ENCODE data around the gene OSR1. TPM values are rescaled to one million over a fixed set of nuclear protein-coding genes. Genes with fewer than 3 reads are reported as not detected.

The OSR1 gene
- total and polyA plus RNA-seq, 2 experiments from 2014 or later: 0.24 TPM; not detected in 1

- no peak overlapping the region for H2AFZ ChIP-seq
- H3K79me2 ChIP-seq (replicated peaks; ENCODE audit: insufficient read depth): no peaks in the 10 kb centered on the region
- H3K9me2 ChIP-seq (ENCODE audit: insufficient read depth): no peaks in the 10 kb centered on the region
- Mint-ChIP-seq H3K9me3 (peaks cover 3% of the 10 kb centered on the region; the same call in 2 of the 3 replicates), H3K36me3 (ENCODE audit: low read depth) (0 out of 3 replicates have a peak, but pooled peaks cover 3% of the 10 kb centered on the region), H3K4me1 (no peaks in the 10 kb centered on the region), H3K27me3 (ENCODE audit: insufficient read depth, low read depth, poor library complexity) (no peaks in the 10 kb centered on the region), H3K27ac (no peak overlapping the region), H3K4me3 (no peak overlapping the region)
- no peaks in the 10 kb centered on the region for H3F3A ChIP-seq (replicated peaks; ENCODE audit: low read depth)
- H3K27me3 ChIP-seq (ENCODE audit: insufficient read depth): no peaks in the 10 kb centered on the region
- H3K27ac ChIP-seq (ENCODE audit: low read depth): no peak overlapping the region
- no peak overlapping the region for H3K4me3 ChIP-seq
- no peaks in the 10 kb centered on the region for H3K4me1 ChIP-seq (ENCODE audit: insufficient read depth)
- H4K20me1 ChIP-seq (replicated peaks; ENCODE audit: insufficient read depth): 0 out of 2 replicates have a peak, but pooled peaks cover 2% of the 10 kb centered on the region
- no peak for DNase-seq (ENCODE audit: low spot score)
- TF ChIP-seq ZNF462 (CRISPR knock-in tag; IDR thresholded peaks at IDR 0.05): no peak
- TF ChIP-seq EZH2 (IDR thresholded peaks at IDR 0.05; ENCODE audit: low read depth, unreplicated experiment): no peak
- TF ChIP-seq JUNB (IDR thresholded peaks at IDR 0.05; ENCODE audit: unreplicated experiment): no peak
- TF ChIP-seq REST (IDR thresholded peaks at IDR 0.05; ENCODE audit: unreplicated experiment): no peak
- TF ChIP-seq CREB1 (CRISPR knock-in tag; IDR thresholded peaks at IDR 0.05; ENCODE audit: low read depth): no peak
- no peak for TF ChIP-seq POLR2AphosphoS5 (IDR thresholded peaks at IDR 0.05; ENCODE audit: low read depth)
- no peak for TF ChIP-seq STAT1 (IDR thresholded peaks at IDR 0.05; ENCODE audit: unreplicated experiment)
- TF ChIP-seq NANOG (IDR thresholded peaks at IDR 0.05; ENCODE audit: borderline replicate concordance): no peak
- H3K36me3 ChIP-seq (ENCODE audit: insufficient read depth): no peaks in the 10 kb centered on the region
- no peak overlapping the region for H3K4me2 ChIP-seq
- no peak for ATAC-seq
These were observed 21.6 kb downstream of the OSR1 start for GRCh38 chr2:19336781-19337180.

Measured in GM23338 (cell line).